ENCODE measurements around the gene MPZL2.

GRCh38 chr11:118229274-118229847, 34.7 kb downstream of the MPZL2 start:
- TF ChIP-seq CTCF (IDR thresholded peaks at IDR 0.05; ENCODE audit: control extremely low read depth in 1 of 3, insufficient read depth in 1 of 3, low read depth in 1 of 3, low read length in 3 of 3) (no peak), ZNF274 (IDR thresholded peaks at IDR 0.05; ENCODE audit: borderline replicate concordance, extremely low read depth, low read length) (no peak)

Data from H1 (cell line).